GM12878 (cell line): ENCODE data around the gene ABI2. TPM values are rescaled to one million over a fixed set of nuclear protein-coding genes. Genes with fewer than 3 reads are reported as not detected.
A peak's percentile ranks its signal among the peaks of the same experiment; 100 is the strongest.

Experiments used
- ATAC-seq: fragments of 200-7000 bp; cut with Tn5 transposase; 3 replicates; pipeline ENCODE4 v1.9.1; 2020; ENCODE audit warnings: mild to moderate bottlenecking, moderate library complexity
- BruUV-seq: library from RNA; stranded (reverse); fragments of 400-500 nt; replicated peaks from 2 replicates; lab custom pipeline; 2021; lab: Mats Ljungman, UMichigan
- CTCF ChIA-PET: fragments of 300-600 bp; sonication (Branson Sonifier 250); formaldehyde crosslinking; extraction: SDS; loops from one replicate; lab custom pipeline; 2021; ENCODE audit warnings: inconsistent platforms; lab: Yijun Ruan, JAX
- POLR2A ChIA-PET: fragments of 350-600 bp; formaldehyde crosslinking; extraction: SDS; loops from one replicate; lab custom pipeline; 2021; ENCODE audit warnings: inconsistent platforms; lab: Charles Lee
- RAD21 ChIA-PET: fragments of 300-600 bp; sonication (Branson Sonifier 250); formaldehyde crosslinking; loops from one replicate; lab custom pipeline; 2023; ENCODE audit warnings: antibody characterized with exemption; ENCODE audit not compliant: unreplicated experiment; lab: Charles Lee
- SMC1A ChIA-PET: fragments of 300-600 bp; sonication (Branson Sonifier 250); formaldehyde crosslinking; loops from one replicate; lab custom pipeline; 2023; ENCODE audit not compliant: unreplicated experiment, uncharacterized antibody; lab: Charles Lee
- DNase-seq: peaks from one replicate; pipeline ENCODE4 v3.0.0-alpha.2; 2011; ENCODE audit warnings: low read depth, low spot score
- FAIRE-seq: peaks from 3 replicates; lab custom pipeline; 2011; peaks lifted over from hg19 to GRCh38; lab: Jason Lieb, UNC
- H2AFZ ChIP-seq: 2 replicates; pipeline ENCODE4 v1.6.0; 2011; ENCODE audit warnings: low read depth, low read length, control low read depth; ENCODE audit not compliant: control insufficient read depth
- H3K27ac ChIP-seq: 2 replicates; pipeline ENCODE4 v1.5.1; 2011; ENCODE audit warnings: control low read depth; ENCODE audit not compliant: control insufficient read depth, insufficient read depth
- H3K27me3 ChIP-seq, 2 experiments: replicated peaks in 1 of 2; 2 replicates each; pipeline versions ENCODE4 v1.6.0 to v1.6.1; 2011; ENCODE audit warnings: low read length in 1 of 2; ENCODE audit not compliant: control insufficient read depth in 2 of 2, insufficient read depth in 2 of 2
- H3K36me3 ChIP-seq, 2 experiments: 2 replicates each; pipeline ENCODE4 v1.5.1; 2011; ENCODE audit warnings: low read length in 1 of 2; ENCODE audit not compliant: control insufficient read depth in 2 of 2, insufficient read depth in 2 of 2
- H3K4me1 ChIP-seq: 2 replicates; pipeline ENCODE4 v1.6.1; 2011; ENCODE audit warnings: mild to moderate bottlenecking, low read length, moderate library complexity, mixed read lengths; ENCODE audit not compliant: control insufficient read depth, insufficient read depth
- H3K4me2 ChIP-seq: 2 replicates; pipeline ENCODE4 v1.6.0; 2011; ENCODE audit warnings: control low read depth; ENCODE audit not compliant: control insufficient read depth, insufficient read depth
- H3K4me3 ChIP-seq: fragments of 200-600 bp; sonication (generic); 2 replicates; pipeline ENCODE4 v1.5.1; 2016
- H3K79me2 ChIP-seq: 2 replicates; pipeline ENCODE4 v1.6.0; 2011; ENCODE audit warnings: low read length; ENCODE audit not compliant: control insufficient read depth, insufficient read depth
- H3K9ac ChIP-seq: 2 replicates; pipeline ENCODE4 v1.8.0; 2011; ENCODE audit warnings: low read length, control low read depth, mixed read lengths; ENCODE audit not compliant: control insufficient read depth, insufficient read depth
- H3K9me3 ChIP-seq: replicated peaks from 3 replicates; pipeline ENCODE4 v1.5.1; 2011; ENCODE audit warnings: mild to moderate bottlenecking, low read length; ENCODE audit not compliant: control insufficient read depth, insufficient read depth
- H4K20me1 ChIP-seq: 2 replicates; pipeline ENCODE4 v1.6.0; 2011; ENCODE audit not compliant: control insufficient read depth, insufficient read depth
- DPF2 ChIP-seq: fragments of 450-650 bp; IDR thresholded peaks from 2 replicates; pipeline ENCODE4 v1.6.1; 2017; ENCODE audit warnings: mild to moderate bottlenecking
- FOS ChIP-seq: IDR thresholded peaks from 3 replicates; pipeline ENCODE4 v1.6.1; 2011; ENCODE audit warnings: borderline replicate concordance; ENCODE audit not compliant: insufficient read length; ENCODE audit errors: extremely low read depth
- GATAD2B ChIP-seq: fragments of 450-650 bp; conservative IDR thresholded peaks from 2 replicates; pipeline ENCODE4 v1.6.1; 2017; ENCODE audit warnings: low read depth, mild to moderate bottlenecking, moderate library complexity
- IKZF1 ChIP-seq: fragments of 450-650 bp; conservative IDR thresholded peaks from 2 replicates; pipeline ENCODE4 v1.6.1; 2017; ENCODE audit warnings: antibody characterized with exemption, mild to moderate bottlenecking
- MTA2 ChIP-seq: fragments of 450-650 bp; IDR thresholded peaks from 2 replicates; pipeline ENCODE4 v1.6.1; 2016; ENCODE audit warnings: low read depth, mild to moderate bottlenecking, moderate library complexity
- TARDBP ChIP-seq: IDR thresholded peaks from 2 replicates; pipeline ENCODE4 v1.6.1; 2016; ENCODE audit warnings: borderline replicate concordance
- TBL1XR1 ChIP-seq: IDR thresholded peaks from 2 replicates; pipeline ENCODE4 v1.6.1; 2012; ENCODE audit warnings: low read depth, low read length, improper control_type of control experiment
- ZNF622 ChIP-seq: fragments of 450-650 bp; IDR thresholded peaks from 2 replicates; pipeline ENCODE4 v1.6.1; 2017; ENCODE audit warnings: mild to moderate bottlenecking, inconsistent platforms
- ZZZ3 ChIP-seq: IDR thresholded peaks from 2 replicates; pipeline ENCODE4 v1.6.1; 2011; ENCODE audit warnings: low read depth; ENCODE audit not compliant: control insufficient read depth, insufficient read length
- WGBS: methylation state at CpG from one replicate; pipeline ENCODE4 v1.1.6; 2016; ENCODE audit warnings: low lambda C conversion rate; ENCODE audit not compliant: insufficient replicate concordance, insufficient coverage; ENCODE audit errors: missing lambda C conversion rate; 5-methylcytosine and 5-hydroxymethylcytosine counted together
- in situ Hi-C: fragments of 300-500 bp; cut with MboI; formaldehyde crosslinking; loops from 9 replicates; pipeline ENCODE4 v1.14.3; 2018; ENCODE audit warnings: mixed read lengths
- intact Hi-C: fragments of 100-400 bp; cut with micrococcal nuclease; formaldehyde crosslinking; loops from one replicate; pipeline ENCODE4 v1.14.2; 2022; ENCODE audit not compliant: unreplicated experiment
- polyA plus RNA-seq, 11 experiments: library from polyadenylated mRNA; depleted of rRNA in 4 of 11; unstranded in 6 of 11; stranded (reverse) in 5 of 11; fragments of >200 nt; fragmentation: Nextera tagmentation in 4 of 11; fragmentation: Illumina TruSeq in 1 of 11; extraction: Ambion mirVana in 4 of 11; extraction: Trizol in 1 of 11; gene quantifications; 1 replicate in 1 of 11; 2 replicates in 10 of 11; pipeline versions ENCODE4 v1.2.1 to v1.2.3, GENCODE V29; 2011 to 2016; ENCODE audit warnings: inconsistent platforms in 2 of 11, missing spikeins in 2 of 11, low read depth in 1 of 11
- total RNA-seq, 4 experiments: library from RNA; depleted of rRNA in 3 of 4; stranded (reverse); fragments of >200 nt in 3 of 4; fragmentation: Illumina TruSeq in 1 of 4; extraction: Trizol in 1 of 4; gene quantifications; 2 replicates each; pipeline versions ENCODE4 v1.2.1 to v1.2.3, GENCODE V29; 2013 to 2021
- TF ChIP-seq, protein P1 (sequence below): IDR thresholded peaks from 2 replicates; pipeline ENCODE4 v1.6.1; 2012; ENCODE audit warnings: low read depth, low read length, improper control_type of control experiment
- TF ChIP-seq, protein P2 (sequence below): IDR thresholded peaks from 2 replicates; pipeline ENCODE4 v1.6.1; 2011; ENCODE audit warnings: borderline replicate concordance, low read depth, mild to moderate bottlenecking, moderate library complexity, mixed read lengths, low read length; ENCODE audit not compliant: insufficient read depth; ENCODE audit errors: extremely low read length

ABI2 gene
- total and polyA plus RNA-seq, 10 of the 15 experiments (the other 5 are each of a cell fraction or from before 2014, with no cell fraction given) = 8.9 to 44.5 (median 30.3) TPM

DNA sequence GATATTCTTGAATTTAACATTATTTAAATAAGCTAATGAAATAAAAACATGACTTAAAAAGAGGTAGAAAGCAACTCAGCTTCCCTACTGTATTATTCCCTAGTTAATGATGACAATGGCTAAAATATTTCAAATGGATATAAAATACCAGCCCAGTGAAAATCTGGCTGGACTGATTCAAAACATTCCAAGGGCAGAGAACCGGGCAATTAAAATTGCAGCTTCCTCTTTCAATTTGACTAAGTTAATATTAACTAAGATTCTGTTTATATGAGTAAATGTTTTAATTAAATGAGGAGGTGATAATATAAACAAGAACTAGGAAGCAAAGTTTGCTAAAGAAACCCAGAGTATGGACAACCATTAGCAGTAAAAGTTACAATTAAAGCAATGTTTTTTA, 141.4 kb downstream of the ABI2 start:
- no peak overlapping the region for H3K27ac ChIP-seq
- ATAC-seq = no peak
- WGBS = 0% methylated on average over 1 of the region's 1 CpG
- no peak overlapping the region for H3K4me3 ChIP-seq
- in situ Hi-C loops (no loop called here), intact Hi-C loops (no loop called here)
- H3K9me3 ChIP-seq = no peaks in the 10 kb centered on the region
- no peak overlapping the region for H2AFZ ChIP-seq
- no peak for FAIRE-seq
- ChIA-PET SMC1A (interaction anchor here (0.5 to 1.3 kb wide), 4 partner anchors 8 to 345 kb away, joined by 3 read pairs; no protein-coding TSS in a partner anchor), CTCF (interaction anchor here (1.1 to 1.8 kb wide), 2 partner anchors 16 to 244 kb away, joined by 3 to 6 read pairs; no protein-coding TSS in a partner anchor), RAD21 (no interaction called here), POLR2A (no interaction called here)
- no TSS peak for BruUV-seq
- peaks cover 0 to 4% of the 10 kb centered on the region in 2 experiments; a peak in 1 of 4 replicates for H3K27me3 ChIP-seq
- no peak overlapping the region for H3K9ac ChIP-seq
- TF ChIP-seq ZNF622 (no peak), MTA2 (peak; percentile 48; the same call in 1 of the 2 replicates)
- DNase-seq = no peak
- no peak overlapping the region for H3K4me2 ChIP-seq
- no peaks in the 10 kb centered on the region for H3K79me2 ChIP-seq
- no peaks in the 10 kb centered on the region for H4K20me1 ChIP-seq
- no peaks in the 10 kb centered on the region for H3K4me1 ChIP-seq
- H3K36me3 ChIP-seq = no peaks in the 10 kb centered on the region

DNA sequence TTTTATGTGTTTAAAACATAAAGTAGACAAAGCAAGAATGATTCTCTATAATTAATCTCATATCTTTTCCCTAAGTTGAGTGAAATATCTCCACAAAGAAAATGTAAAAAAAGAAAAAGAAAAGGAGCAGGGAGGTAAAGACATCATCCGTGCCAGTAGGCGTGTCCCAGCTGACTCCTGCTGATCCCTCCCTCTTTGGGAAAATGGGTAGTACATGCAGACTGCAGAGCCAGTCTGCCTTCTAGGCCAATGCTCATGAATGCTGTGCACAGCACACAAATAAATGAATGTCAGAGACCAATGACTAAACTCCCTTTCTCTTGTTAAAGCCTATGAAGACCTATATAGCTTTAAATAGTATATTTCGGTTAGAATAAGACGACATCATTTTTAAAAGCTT, 142.2 kb downstream of the ABI2 start:
- no peak overlapping the region for H3K9ac ChIP-seq
- ChIA-PET RAD21 (no interaction called here), SMC1A (no interaction called here), POLR2A (no interaction called here), CTCF (interaction anchor here (0.7 kb wide), 1 partner anchor 345 kb away, joined by 3 read pairs; no protein-coding TSS in a partner anchor)
- no peaks in the 10 kb centered on the region for H3K4me1 ChIP-seq
- BruUV-seq = no TSS peak
- DNase-seq (no peak), FAIRE-seq (no peak), ATAC-seq (no peak)
- no peaks in the 10 kb centered on the region for H3K9me3 ChIP-seq
- H3K27me3 ChIP-seq = peaks cover 0 to 4% of the 10 kb centered on the region in 2 experiments; a peak in 1 of 4 replicates
- TF ChIP-seq TARDBP = no peak
- TF ChIP-seq TBL1XR1 = no peak
- no peak for TF ChIP-seq FOS
- TF ChIP-seq GATAD2B = no peak
- TF ChIP-seq DPF2 = no peak
- TF ChIP-seq, protein P1, sequence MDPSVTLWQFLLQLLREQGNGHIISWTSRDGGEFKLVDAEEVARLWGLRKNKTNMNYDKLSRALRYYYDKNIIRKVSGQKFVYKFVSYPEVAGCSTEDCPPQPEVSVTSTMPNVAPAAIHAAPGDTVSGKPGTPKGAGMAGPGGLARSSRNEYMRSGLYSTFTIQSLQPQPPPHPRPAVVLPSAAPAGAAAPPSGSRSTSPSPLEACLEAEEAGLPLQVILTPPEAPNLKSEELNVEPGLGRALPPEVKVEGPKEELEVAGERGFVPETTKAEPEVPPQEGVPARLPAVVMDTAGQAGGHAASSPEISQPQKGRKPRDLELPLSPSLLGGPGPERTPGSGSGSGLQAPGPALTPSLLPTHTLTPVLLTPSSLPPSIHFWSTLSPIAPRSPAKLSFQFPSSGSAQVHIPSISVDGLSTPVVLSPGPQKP = no peak
- TF ChIP-seq IKZF1 = no peak
- TF ChIP-seq ZZZ3 = no peak
- TF ChIP-seq ZNF622 = no peak
- TF ChIP-seq, protein P2, sequence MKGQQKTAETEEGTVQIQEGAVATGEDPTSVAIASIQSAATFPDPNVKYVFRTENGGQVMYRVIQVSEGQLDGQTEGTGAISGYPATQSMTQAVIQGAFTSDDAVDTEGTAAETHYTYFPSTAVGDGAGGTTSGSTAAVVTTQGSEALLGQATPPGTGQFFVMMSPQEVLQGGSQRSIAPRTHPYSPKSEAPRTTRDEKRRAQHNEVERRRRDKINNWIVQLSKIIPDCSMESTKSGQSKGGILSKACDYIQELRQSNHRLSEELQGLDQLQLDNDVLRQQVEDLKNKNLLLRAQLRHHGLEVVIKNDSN = no peak
- H2AFZ ChIP-seq = no peak overlapping the region
- H3K79me2 ChIP-seq = no peaks in the 10 kb centered on the region
- in situ Hi-C loops (no loop called here), intact Hi-C loops (no loop called here)
- H3K36me3 ChIP-seq = no peaks in the 10 kb centered on the region
- 53% methylated on average over 4 of the region's 4 CpGs for WGBS
- H3K4me2 ChIP-seq = no peak overlapping the region
- H4K20me1 ChIP-seq = no peaks in the 10 kb centered on the region
- no peak overlapping the region for H3K27ac ChIP-seq
- H3K4me3 ChIP-seq = no peak overlapping the region
